HepG2 (cell line): Measurements from ENCODE around the gene AMZ1. TPM values are rescaled to one million over a fixed set of nuclear protein-coding genes. Genes with fewer than 3 reads are reported as not detected.

Experiments used
- ATAD3A ChIP-seq: sonication (generic); formaldehyde crosslinking; IDR thresholded peaks from 2 replicates; pipeline ENCODE4 v1.4.0; 2020; ENCODE audit warnings: missing genetic modification reagents
- CBX5 ChIP-seq: sonication (generic); formaldehyde crosslinking; IDR thresholded peaks from 2 replicates; pipeline ENCODE4 v1.4.0; 2020; ENCODE audit warnings: missing genetic modification reagents, borderline replicate concordance
- GLMP ChIP-seq: sonication (generic); formaldehyde crosslinking; IDR thresholded peaks from 2 replicates; pipeline ENCODE4 v1.9.0; 2021; ENCODE audit warnings: missing genetic modification reagents, mild to moderate bottlenecking, borderline replicate concordance
- RELA ChIP-seq: sonication (generic); formaldehyde crosslinking; IDR thresholded peaks from 2 replicates; pipeline ENCODE4 v1.4.0; 2020; ENCODE audit warnings: missing genetic modification reagents
- TAF1 ChIP-seq: sonication (generic); formaldehyde crosslinking; IDR thresholded peaks from 2 replicates; pipeline ENCODE4 v1.4.0; 2020; ENCODE audit warnings: missing genetic modification reagents
- TSC22D2 ChIP-seq: sonication (generic); formaldehyde crosslinking; IDR thresholded peaks from 2 replicates; pipeline ENCODE4 v1.5.1; 2020; ENCODE audit warnings: missing genetic modification reagents, mild to moderate bottlenecking, borderline replicate concordance
- ZBTB1 ChIP-seq: sonication (generic); formaldehyde crosslinking; IDR thresholded peaks from 2 replicates; pipeline ENCODE4 v1.4.0; 2020; ENCODE audit warnings: missing genetic modification reagents, borderline replicate concordance
- ZBTB33 ChIP-seq: sonication (generic); formaldehyde crosslinking; IDR thresholded peaks from 2 replicates; pipeline ENCODE4 v1.4.0; 2020; ENCODE audit warnings: missing genetic modification reagents
- ZKSCAN1 ChIP-seq: fragments of 150-350 bp; IDR thresholded peaks from 2 replicates; pipeline ENCODE4 v1.6.1; 2014; ENCODE audit warnings: low read length
- ZNF430 ChIP-seq: sonication (generic); formaldehyde crosslinking; IDR thresholded peaks from 2 replicates; pipeline ENCODE4 v1.9.0; 2021; ENCODE audit warnings: mild to moderate bottlenecking, missing genetic modification reagents
- ZNF496 ChIP-seq: sonication (generic); formaldehyde crosslinking; IDR thresholded peaks from 2 replicates; pipeline ENCODE4 v1.8.1; 2023; ENCODE audit warnings: mild to moderate bottlenecking, moderate library complexity, missing genetic modification reagents; ENCODE audit not compliant: insufficient replicate concordance
- ZNF639 ChIP-seq: conservative IDR thresholded peaks from 2 replicates; pipeline ENCODE4 v1.6.1; 2018; ENCODE audit warnings: missing genetic modification reagents
- ZNF674 ChIP-seq: sonication (generic); formaldehyde crosslinking; IDR thresholded peaks from 2 replicates; pipeline ENCODE4 v1.5.0; 2020; ENCODE audit warnings: low read depth, mild to moderate bottlenecking, missing genetic modification reagents
- polyA plus RNA-seq, 8 experiments: library from polyadenylated mRNA; depleted of rRNA in 3 of 8; stranded (reverse) in 7 of 8; unstranded in 1 of 8; fragments of >200 nt; fragmentation: Illumina TruSeq in 4 of 8; extraction: Trizol in 4 of 8; gene quantifications; 2 replicates each; pipeline versions ENCODE4 v1.2.1 to v1.2.3, GENCODE V29; 2011 to 2016; ENCODE audit warnings: low read depth in 4 of 8, missing spikeins in 1 of 8, mixed read lengths in 1 of 8; ENCODE audit not compliant: insufficient read depth in 1 of 8
- total RNA-seq, 5 experiments: library from RNA; depleted of rRNA; stranded (reverse); fragments of >200 nt; fragmentation: Illumina TruSeq; extraction: Trizol; gene quantifications; 2 replicates each; pipeline ENCODE4 v1.2.3, GENCODE V29; 2016; ENCODE audit warnings: low read depth in 1 of 5
- TF ChIP-seq, protein P1 (sequence below): sonication (generic); formaldehyde crosslinking; IDR thresholded peaks from 2 replicates; pipeline ENCODE4 v1.4.0; 2020; ENCODE audit warnings: missing genetic modification reagents
- TF ChIP-seq, protein P2 (sequence below): sonication (generic); formaldehyde crosslinking; IDR thresholded peaks from 2 replicates; pipeline ENCODE4 v1.4.0; 2020; ENCODE audit warnings: missing genetic modification reagents

AMZ1 gene
- total and polyA plus RNA-seq, 2 of the 13 experiments (the other 11 are each of a cell fraction or from before 2014, with no cell fraction given), result 0.03 TPM; not detected in 1

- TF ChIP-seq, protein P1, sequence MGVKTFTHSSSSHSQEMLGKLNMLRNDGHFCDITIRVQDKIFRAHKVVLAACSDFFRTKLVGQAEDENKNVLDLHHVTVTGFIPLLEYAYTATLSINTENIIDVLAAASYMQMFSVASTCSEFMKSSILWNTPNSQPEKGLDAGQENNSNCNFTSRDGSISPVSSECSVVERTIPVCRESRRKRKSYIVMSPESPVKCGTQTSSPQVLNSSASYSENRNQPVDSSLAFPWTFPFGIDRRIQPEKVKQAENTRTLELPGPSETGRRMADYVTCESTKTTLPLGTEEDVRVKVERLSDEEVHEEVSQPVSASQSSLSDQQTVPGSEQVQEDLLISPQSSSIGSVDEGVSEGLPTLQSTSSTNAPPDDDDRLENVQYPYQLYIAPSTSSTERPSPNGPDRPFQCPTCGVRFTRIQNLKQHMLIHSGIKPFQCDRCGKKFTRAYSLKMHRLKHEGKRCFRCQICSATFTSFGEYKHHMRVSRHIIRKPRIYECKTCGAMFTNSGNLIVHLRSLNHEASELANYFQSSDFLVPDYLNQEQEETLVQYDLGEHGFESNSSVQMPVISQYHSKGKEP (CRISPR knock-in tag), result no peak
- TF ChIP-seq CBX5 (no peak), TAF1 (CRISPR knock-in tag) (no peak), ZNF430 (CRISPR knock-in tag) (0 out of 2 replicates have a peak, but pooled peaks have one; percentile 28), ZNF496 (CRISPR knock-in tag) (no peak), ATAD3A (CRISPR knock-in tag) (no peak), ZBTB1 (no peak), GLMP (CRISPR knock-in tag) (no peak), ZKSCAN1 (no peak), RELA (CRISPR knock-in tag) (no peak), TSC22D2 (CRISPR knock-in tag) (no peak), ZNF674 (CRISPR knock-in tag) (no peak), ZBTB33 (0 out of 2 replicates have a peak, but pooled peaks have one; percentile 41), ZNF639 (CRISPR knock-in tag) (no peak)
- TF ChIP-seq, protein P2, sequence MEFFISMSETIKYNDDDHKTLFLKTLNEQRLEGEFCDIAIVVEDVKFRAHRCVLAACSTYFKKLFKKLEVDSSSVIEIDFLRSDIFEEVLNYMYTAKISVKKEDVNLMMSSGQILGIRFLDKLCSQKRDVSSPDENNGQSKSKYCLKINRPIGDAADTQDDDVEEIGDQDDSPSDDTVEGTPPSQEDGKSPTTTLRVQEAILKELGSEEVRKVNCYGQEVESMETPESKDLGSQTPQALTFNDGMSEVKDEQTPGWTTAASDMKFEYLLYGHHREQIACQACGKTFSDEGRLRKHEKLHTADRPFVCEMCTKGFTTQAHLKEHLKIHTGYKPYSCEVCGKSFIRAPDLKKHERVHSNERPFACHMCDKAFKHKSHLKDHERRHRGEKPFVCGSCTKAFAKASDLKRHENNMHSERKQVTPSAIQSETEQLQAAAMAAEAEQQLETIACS (CRISPR knock-in tag), result no peak
Measured at GRCh38 chr7:2661602-2662272, 26.3 kb upstream of the AMZ1 start (continued).
